Psoas muscle (tissue), 8 donors: ENCODE data around the gene DDX24. TPM values are rescaled to one million over a fixed set of nuclear protein-coding genes. Genes with fewer than 3 reads are reported as not detected.

Experiments used
- ATAC-seq, 4 donors: fragments of 200-7000 bp; cut with Tn5 transposase; one replicate each; pipeline ENCODE4 v1.9.1; 2020; ENCODE audit warnings: moderate library complexity in 3 of 4, mild to moderate bottlenecking in 2 of 4
- DNase-seq, 2 donors: peaks; one replicate each; pipeline ENCODE4 v3.0.0-alpha.2; 2020
- H3K27ac ChIP-seq: fragments of 200-600 bp; one replicate; pipeline ENCODE4 v1.8.0; 2022
- H3K27me3 ChIP-seq, 3 donors: fragments of 200-600 bp in 1 of 3; one replicate each; pipeline versions ENCODE4 v1.6.1 to v1.8.0; 2013 to 2022; ENCODE audit warnings: low read length in 2 of 3, mild to moderate bottlenecking in 2 of 3, moderate library complexity in 1 of 3; ENCODE audit not compliant: insufficient read depth in 3 of 3
- H3K36me3 ChIP-seq, 2 donors: fragments of 200-600 bp in 1 of 2; one replicate each; pipeline versions ENCODE4 v1.6.1 to v1.8.0; 2013 to 2022; ENCODE audit warnings: low read depth in 1 of 2, mild to moderate bottlenecking in 1 of 2, moderate library complexity in 1 of 2; ENCODE audit not compliant: insufficient read depth in 1 of 2
- H3K4me1 ChIP-seq: fragments of 200-600 bp; one replicate; pipeline ENCODE4 v1.8.0; 2022
- H3K4me3 ChIP-seq: fragments of 200-600 bp; one replicate; pipeline ENCODE4 v1.8.0; 2022; ENCODE audit warnings: mild to moderate bottlenecking
- H3K9me3 ChIP-seq: fragments of 200-600 bp; one replicate; pipeline ENCODE4 v1.8.0; 2022
- WGBS, 3 donors: extraction: QIAGEN DNeasy Blood & Tissue Kit; methylation state at CpG; one replicate each; pipeline versions ENCODE4 v1.1.6 to v1.1.7; 2013; 5-methylcytosine and 5-hydroxymethylcytosine counted together
- intact Hi-C, 2 donors: fragments of 100-400 bp; cut with DNase I; formaldehyde crosslinking; loops; one replicate each; pipeline versions ENCODE4 v1.11.0 to v1.14.2; 2022
- polyA plus RNA-seq, 3 donors: library from polyadenylated mRNA; stranded (reverse); fragments of 200-250 nt; gene quantifications; one replicate each; pipeline ENCODE4 v1.2.3, GENCODE V29; 2013
- total RNA-seq, 4 donors: library from RNA; stranded (reverse); fragmentation: NEBNext Ultra II Directional in 2 of 4; extraction: Animal tissue kit (Norgen Biotek cat#: 25700) in 2 of 4; gene quantifications; one replicate each; pipeline versions ENCODE4 v1.2.1 to v1.2.4, GENCODE V29; 2021 to 2023
- TF ChIP-seq, protein P1 (sequence below): fragments of 200-600 bp; IDR thresholded peaks from one replicate; pipeline ENCODE4 v1.8.0; 2022; ENCODE audit warnings: antibody characterized with exemption
- donor health status: healthy with polysubstance abuse.
- donor health status: DM: no; HTN: no; CAD: no; lungs with moderate emphysema.
- donor health status: Bipolar disorder and iron deficiency.
- donor health status: healthy.
- donor health status: DM: yes; HTN: yes; CAD: no.
- donor health status: DM: no; HTN: no; CAD: no.
- donor health status: DM: no; HTN: no; CAD: no.
- donor health status: DM: yes; HTN: yes; CAD: no.

Gene DDX24
- total and polyA plus RNA-seq, 7 donors = 66.5 to 190 (median 145) TPM

DNA sequence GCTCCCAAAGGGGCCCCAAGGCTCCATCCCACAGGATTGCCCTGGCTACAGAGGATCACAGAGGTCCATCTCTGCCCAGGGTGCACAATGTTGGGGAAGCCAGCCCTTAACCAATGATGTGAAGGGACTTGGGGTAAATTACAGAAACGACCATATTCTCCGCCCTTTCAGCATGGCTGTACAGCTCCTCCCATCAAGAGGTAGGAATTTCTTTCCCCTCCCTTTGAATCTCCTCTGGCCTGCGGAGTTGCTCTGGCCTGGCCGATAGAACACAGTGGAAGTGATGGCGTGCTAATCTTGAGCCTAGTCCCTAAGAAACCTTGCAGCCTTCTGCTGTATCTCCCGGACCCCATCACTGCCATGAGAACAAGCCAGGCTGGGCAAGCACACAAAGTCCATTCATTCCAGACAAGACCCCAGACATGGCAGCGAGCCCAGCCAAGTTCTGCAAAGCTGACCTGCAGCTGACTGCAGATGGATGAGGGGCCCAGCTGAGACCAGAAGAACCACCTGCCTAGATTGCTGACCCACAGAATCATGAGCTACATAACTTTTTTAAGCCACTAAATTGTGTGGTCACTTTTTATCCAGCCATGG lies 22.6 kb upstream of the DDX24 start:
- TF ChIP-seq, protein P1, sequence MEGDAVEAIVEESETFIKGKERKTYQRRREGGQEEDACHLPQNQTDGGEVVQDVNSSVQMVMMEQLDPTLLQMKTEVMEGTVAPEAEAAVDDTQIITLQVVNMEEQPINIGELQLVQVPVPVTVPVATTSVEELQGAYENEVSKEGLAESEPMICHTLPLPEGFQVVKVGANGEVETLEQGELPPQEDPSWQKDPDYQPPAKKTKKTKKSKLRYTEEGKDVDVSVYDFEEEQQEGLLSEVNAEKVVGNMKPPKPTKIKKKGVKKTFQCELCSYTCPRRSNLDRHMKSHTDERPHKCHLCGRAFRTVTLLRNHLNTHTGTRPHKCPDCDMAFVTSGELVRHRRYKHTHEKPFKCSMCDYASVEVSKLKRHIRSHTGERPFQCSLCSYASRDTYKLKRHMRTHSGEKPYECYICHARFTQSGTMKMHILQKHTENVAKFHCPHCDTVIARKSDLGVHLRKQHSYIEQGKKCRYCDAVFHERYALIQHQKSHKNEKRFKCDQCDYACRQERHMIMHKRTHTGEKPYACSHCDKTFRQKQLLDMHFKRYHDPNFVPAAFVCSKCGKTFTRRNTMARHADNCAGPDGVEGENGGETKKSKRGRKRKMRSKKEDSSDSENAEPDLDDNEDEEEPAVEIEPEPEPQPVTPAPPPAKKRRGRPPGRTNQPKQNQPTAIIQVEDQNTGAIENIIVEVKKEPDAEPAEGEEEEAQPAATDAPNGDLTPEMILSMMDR = no peak
- Histone ChIP-seq H3K36me3 (peaks cover 0 to 1% of the 10 kb centered on the region in 2 donors), H3K9me3 (no peaks in the 10 kb centered on the region), H3K27me3 (no peaks in the 10 kb centered on the region), H3K4me3 (no peak overlapping the region), H3K4me1 (no peaks in the 10 kb centered on the region), H3K27ac (no peak overlapping the region)
- DNase-seq (no peak), ATAC-seq (no peak)
- intact Hi-C loops = no loop called here
- 59 to 64% (median 63%) methylated on average over 7 of the region's 7 CpGs for WGBS, 3 donors

- 81 to 86% (median 86%) methylated on average over 8 of the region's 8 CpGs for WGBS, 3 donors
- intact Hi-C loops = no loop called here
- no peak for DNase-seq
- Histone ChIP-seq H3K4me1 (no peaks in the 10 kb centered on the region), H3K27ac (no peak overlapping the region), H3K27me3 (no peaks in the 10 kb centered on the region), H3K4me3 (no peak overlapping the region), H3K36me3 (peaks cover 0 to 8% of the 10 kb centered on the region in 2 donors), H3K9me3 (no peaks in the 10 kb centered on the region)
- TF ChIP-seq, protein P1 = no peak
- no peak for ATAC-seq
Observed at GRCh38 chr14:94102768-94103482, 21.9 kb upstream of the DDX24 start.

GRCh38 chr14:94101748-94102147 lies 20.7 kb upstream of the DDX24 start:
- Histone ChIP-seq H3K4me1 (no peaks in the 10 kb centered on the region), H3K36me3 (peaks cover 0 to 16% of the 10 kb centered on the region in 2 donors), H3K27ac (no peak overlapping the region), H3K4me3 (no peak overlapping the region), H3K27me3 (no peaks in the 10 kb centered on the region), H3K9me3 (no peaks in the 10 kb centered on the region)
- intact Hi-C loops = no loop called here
- TF ChIP-seq, protein P1 = no peak
- DNase-seq (peak in 1 of 2 donors; percentile 68), ATAC-seq (peak in 1 of 4 donors; percentile 20)
- 50 to 83% (median 65%) methylated on average over 10 of the region's 10 CpGs for WGBS, 3 donors

DNA sequence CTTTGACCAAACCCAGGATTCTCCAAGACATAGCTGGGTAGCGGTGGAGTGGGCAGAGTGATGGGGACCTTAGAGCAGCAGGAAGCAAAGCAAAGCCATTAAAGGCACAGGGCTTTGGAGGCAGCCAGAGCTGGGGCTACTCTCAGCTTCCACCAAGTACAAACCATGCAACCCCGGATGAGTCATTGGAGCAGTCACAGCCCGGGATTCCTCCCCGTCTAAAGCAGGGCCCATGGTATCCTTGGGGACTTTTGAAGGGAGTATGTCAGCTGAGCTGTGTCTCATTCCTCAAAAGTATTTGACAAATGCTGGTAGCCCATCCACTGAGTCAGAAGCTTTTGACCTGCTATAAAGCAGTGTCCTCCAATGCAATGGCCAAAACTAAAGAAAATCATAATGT lies 19.8 kb upstream of the DDX24 start:
- H3K9me3 ChIP-seq = no peaks in the 10 kb centered on the region
- no peaks in the 10 kb centered on the region for H3K4me1 ChIP-seq
- no peaks in the 10 kb centered on the region for H3K27me3 ChIP-seq
- no peak overlapping the region for H3K27ac ChIP-seq
- peak in 2 of 4 donors; percentile 51 to 69 for ATAC-seq
- TF ChIP-seq, protein P1 = no peak
- 67 to 79% (median 70%) methylated on average over 4 of the region's 4 CpGs for WGBS, 3 donors
- intact Hi-C loops = no loop called here
- peaks cover 0 to 16% of the 10 kb centered on the region in 2 donors for H3K36me3 ChIP-seq
- no peak overlapping the region for H3K4me3 ChIP-seq
- DNase-seq = peak in 1 of 2 donors; percentile 58
